Neural cell (in vitro differentiated cells): Measurements from ENCODE around the gene ARHGAP40.

Experiments
- CTCF ChIP-seq: fragments of 450-650 bp; IDR thresholded peaks from 2 replicates; pipeline ENCODE4 v1.5.1; 2014; ENCODE audit warnings: antibody characterized with exemption, mild to moderate bottlenecking, moderate library complexity; ENCODE audit not compliant: poor library complexity, severe bottlenecking
- EP300 ChIP-seq: fragments of 450-650 bp; conservative IDR thresholded peaks from 2 replicates; pipeline ENCODE4 v1.6.1; 2014; ENCODE audit warnings: antibody characterized with exemption, mild to moderate bottlenecking, moderate library complexity; ENCODE audit not compliant: poor library complexity, severe bottlenecking
- EZH2 ChIP-seq: fragments of 200-600, 300-800 bp; shearing (Covaris generic), sonication (generic); IDR thresholded peaks from 2 replicates; pipeline ENCODE4 v1.6.1; 2014; ENCODE audit warnings: antibody characterized with exemption, low read length, borderline replicate concordance, mild to moderate bottlenecking; ENCODE audit not compliant: insufficient read depth, poor library complexity, severe bottlenecking
- POLR2AphosphoS5 ChIP-seq: IDR thresholded peaks from 2 replicates; pipeline ENCODE4 v1.6.1; 2012
- RAD21 ChIP-seq: fragments of 450-650 bp; conservative IDR thresholded peaks from 2 replicates; pipeline ENCODE4 v1.6.1; 2014; ENCODE audit warnings: antibody characterized with exemption, mild to moderate bottlenecking, moderate library complexity
- REST ChIP-seq: IDR thresholded peaks from 2 replicates; pipeline ENCODE4 v1.6.1; 2012; ENCODE audit warnings: borderline replicate concordance

- TF ChIP-seq CTCF: no peak
- TF ChIP-seq POLR2AphosphoS5: no peak
- no peak for TF ChIP-seq EZH2
- TF ChIP-seq RAD21: no peak
- TF ChIP-seq REST: no peak
- no peak for TF ChIP-seq EP300
Measured at GRCh38 chr20:38671186-38671585, 69.6 kb downstream of the ARHGAP40 start.
